HG02798 (cell line): Measurements from ENCODE around the gene PRUNE1.

Experiments used
- ATAC-seq: cut with Tn5 transposase; IDR thresholded peaks from one replicate; pipeline ENCODE4 v1.9.1; 2021; ENCODE audit warnings: mild to moderate bottlenecking; ENCODE audit not compliant: unreplicated experiment, poor library complexity

PRUNE1 gene

DNA sequence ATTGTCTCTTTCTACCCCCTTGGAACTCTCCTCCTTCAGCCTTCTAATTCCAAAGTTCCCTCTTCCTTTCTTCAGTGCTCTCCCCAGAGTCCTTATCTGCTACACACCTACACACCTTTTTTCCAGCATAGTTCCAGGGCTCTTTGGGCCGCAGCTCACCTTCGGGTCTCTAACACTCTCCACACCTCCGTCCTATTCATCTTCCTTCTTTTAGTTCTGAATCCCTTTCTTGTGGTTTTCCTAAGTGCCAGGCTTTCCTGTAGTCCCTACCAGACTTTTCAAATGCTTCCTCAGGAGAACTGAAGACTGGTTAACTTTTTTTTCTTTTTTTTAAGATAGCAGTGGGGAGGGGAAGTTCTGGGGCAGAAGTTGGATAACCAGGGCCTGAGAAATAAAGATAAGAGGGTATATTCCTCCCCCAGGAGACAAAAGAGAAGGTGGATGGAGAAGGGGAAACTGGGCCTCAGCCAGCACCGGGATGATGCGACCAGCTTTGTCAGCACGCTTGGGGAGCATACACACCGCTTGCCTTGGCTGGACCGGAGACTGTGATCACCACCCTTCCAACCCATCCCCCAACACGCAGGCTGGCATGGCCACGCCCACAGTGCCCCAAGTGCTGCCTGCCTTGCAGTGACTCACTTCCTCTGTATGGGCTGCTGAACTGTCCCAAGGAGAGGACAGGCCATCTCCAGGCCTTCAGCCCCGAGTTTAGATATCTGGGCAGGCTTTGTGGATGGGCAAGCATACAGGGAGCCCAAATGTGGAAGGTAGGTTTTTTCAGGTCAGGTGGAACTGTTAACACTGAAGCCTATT is 31.2 kb upstream of the PRUNE1 start:
- no peak for ATAC-seq

DNA sequence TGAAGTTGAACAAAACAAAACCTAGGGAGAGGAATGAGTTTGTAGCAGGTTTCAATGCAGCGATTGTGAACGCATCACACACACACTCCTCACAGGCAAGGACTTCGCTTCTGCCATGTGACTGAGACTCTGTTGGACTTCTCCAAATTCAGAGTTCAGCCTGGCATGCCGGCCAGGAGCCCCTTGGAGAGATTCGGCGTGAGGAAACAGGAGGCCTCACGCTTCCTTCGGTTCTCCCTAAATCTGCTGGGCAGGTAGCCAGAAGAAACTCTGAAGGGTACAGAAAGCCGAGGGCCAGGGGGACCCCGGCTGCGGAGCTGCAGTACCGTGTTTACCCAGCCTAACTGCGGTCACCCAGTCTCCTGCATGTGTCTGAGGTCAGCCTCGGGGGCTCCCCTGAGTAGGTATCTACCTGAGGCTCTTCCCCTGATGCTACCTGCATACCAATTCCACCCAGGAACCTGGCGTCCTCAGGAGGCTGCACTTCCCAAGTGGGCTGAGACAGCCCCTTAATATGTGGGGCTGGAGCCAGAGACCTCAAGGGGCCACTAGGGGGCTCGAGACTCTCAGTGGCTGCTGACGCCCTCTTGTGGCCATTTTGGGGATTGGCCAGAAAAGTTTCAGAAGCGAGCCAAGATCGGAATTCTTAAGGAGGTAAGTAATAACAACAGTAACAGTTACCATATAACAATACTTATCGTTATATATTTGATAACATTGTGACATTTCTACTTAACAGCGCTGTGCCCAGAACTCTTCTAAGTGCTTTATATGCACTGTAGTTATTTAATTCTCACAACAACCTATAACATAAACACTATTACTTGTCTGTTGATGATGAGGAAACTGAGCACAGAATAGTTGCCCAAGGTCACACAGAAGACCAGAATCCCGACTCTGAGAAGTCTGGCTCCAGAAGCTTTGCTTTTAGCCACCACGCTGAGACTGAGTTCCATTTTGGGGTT is 28.9 kb upstream of the PRUNE1 start:
- peak; percentile 41 for ATAC-seq

DNA sequence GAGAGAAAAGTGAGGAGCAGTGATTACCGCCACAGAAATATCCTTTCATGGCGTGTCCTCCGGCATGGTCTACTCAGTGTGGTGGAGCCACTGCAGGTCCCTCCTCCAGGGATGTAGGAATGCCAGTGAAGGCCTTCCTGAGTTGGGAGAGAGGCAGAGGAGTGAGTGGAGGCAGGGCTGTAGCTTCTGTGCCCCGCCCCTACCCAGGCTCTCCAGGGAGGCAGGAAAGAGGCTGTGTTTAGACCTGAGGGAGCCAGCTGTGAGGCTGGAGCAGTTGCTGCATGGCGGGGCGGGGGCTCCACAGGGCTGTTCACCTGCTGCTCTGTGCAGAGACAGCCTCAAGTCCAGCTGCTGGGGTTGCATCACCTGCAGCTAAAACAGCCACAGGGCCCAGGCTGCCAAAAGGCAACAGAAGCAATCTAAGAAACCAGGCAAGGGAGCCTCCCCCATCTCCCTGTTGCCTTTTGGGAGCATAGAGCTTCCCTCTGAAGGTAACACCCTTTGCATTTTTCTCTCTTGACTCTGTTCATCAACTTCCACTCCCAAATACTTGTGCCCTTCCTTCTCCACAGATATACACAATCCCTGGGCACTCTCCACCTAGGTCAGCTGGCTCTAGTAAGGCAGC is 27.0 kb upstream of the PRUNE1 start:
- ATAC-seq, result no peak

DNA sequence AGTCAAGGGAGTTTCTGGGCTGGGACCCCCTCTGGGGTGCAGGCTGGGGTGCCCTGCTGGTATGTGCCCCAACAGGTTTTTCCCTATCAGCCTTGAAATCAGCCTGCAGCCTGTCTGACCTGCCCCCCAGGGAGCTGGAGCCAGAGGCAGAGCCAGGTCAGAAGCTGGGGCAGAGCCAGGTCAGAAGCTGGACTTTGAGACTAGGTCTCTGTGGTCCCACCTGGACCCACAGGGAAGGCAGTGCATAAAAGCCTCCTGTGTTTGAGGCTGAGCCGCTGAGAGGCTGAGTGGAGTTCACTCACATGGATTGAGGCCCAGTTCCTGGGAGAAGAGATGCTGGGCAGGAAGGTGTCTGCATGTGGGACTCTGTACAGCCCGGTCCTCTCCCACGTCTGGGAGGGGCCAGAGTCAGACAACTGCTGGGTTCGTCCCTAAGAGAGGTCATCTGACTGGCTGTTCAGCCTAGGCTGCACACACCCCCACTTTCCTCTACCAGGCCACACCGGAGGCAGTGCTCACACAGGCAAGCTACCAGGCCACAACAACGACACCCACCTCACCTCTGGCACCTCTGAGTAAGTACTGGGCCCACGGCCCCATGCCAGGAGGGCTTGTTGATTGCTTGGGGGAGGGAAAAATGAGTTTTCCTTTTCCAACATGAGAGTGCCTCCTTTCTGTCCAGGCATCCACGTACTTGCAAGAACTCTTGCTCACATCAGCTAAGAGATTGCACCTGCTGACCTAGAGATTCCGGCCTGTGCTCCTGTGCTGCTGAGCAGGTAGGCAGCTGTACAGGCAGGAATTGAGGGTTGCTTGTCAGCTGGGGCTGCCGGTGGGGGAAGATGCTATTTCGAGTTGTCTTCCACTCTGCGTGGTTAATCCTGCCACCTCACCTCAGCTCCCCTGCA is 26.2 kb upstream of the PRUNE1 start, which contains the start of gene ANXA9:
TSS of gene ANXA9 (plus strand) at position 488 of the 908 bp plus-strand sequence. CDS start 814 bp downstream, outside the sequence.
- ATAC-seq, result no peak

DNA sequence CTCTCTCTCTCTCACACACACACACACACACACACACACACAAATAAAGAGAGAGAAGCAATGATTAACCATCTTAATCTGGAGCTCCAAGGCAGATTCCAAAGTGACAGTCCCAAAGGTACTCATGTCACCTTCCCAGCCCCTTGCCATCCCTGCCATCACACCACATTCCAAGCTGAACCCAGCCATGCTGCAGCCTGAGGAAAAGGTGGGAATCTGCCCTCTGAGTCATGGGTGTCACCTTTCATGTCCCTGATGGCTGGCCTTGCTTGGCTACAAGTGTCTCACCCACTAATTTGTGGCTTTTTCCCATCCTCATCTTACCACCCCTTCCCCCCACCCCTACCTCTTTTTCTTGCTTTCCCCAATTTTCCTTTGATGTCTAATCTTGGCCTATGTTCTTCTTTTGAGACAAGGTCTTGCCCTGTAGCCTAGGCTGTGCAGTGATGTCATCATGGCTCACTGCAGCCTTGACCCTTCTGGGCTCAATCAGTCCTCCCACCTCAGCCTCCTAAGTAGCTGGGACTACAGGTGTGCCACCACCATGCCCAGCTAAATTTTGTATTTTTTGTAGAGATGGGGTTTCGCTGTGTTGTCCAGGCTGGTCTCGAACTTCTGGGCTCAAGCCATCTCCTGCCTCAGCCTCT is 22.9 kb upstream of the PRUNE1 start:
- no peak for ATAC-seq

DNA sequence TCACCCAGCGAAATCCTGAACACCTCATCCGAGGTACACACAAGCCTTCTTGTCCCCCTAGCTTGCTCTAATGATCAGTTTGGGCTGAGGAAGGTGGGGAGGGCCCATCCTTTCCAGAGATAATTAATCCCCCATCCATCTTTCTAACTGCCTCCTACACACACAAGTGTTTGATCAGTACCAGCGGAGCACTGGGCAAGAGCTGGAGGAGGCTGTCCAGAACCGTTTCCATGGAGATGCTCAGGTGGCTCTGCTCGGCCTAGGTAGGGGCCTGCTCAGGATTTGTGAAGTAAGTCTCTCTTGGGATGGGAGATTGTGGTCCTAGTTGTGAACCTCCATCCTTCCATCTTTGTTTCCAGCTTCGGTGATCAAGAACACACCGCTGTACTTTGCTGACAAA is 20.3 kb upstream of the PRUNE1 start:
- no peak for ATAC-seq

DNA sequence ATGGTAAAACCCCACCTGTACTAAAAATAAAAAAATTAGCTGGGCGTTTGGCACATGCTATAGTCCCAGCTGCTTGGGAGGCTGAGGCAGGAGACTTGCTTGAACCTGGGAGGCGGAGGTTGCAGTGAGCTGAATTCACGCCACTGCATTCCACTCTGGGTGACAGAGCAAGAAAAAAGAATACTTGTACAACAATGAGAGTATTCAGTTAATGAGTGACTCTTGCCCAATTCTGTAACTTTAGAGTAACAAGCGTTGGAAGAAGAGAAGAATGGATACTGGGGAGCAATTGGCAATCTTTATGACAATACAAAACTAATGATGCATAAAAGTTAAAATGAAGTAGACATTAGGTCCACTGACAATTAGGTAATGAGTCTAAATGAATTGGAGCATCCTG is 15.6 kb upstream of the PRUNE1 start:
- no peak for ATAC-seq

DNA sequence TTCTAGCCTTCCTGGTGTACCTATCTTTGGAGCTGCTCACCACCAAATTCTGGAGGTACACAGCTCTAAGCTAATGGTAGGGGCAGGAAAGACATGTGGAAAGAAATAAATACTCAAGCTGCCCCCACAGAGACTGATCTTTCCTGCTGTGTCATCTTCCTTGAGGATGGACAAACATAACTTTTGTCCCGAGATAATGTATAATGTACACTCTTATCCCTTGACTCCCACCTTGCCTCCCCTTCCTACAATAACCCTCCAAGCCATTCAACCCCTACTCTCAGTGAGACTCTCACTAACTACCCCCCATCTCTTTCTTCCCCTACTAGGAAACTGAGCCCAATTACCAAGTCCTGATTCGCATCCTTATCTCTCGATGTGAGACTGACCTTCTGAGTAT is 14.0 kb upstream of the PRUNE1 start:
- no peak for ATAC-seq

DNA sequence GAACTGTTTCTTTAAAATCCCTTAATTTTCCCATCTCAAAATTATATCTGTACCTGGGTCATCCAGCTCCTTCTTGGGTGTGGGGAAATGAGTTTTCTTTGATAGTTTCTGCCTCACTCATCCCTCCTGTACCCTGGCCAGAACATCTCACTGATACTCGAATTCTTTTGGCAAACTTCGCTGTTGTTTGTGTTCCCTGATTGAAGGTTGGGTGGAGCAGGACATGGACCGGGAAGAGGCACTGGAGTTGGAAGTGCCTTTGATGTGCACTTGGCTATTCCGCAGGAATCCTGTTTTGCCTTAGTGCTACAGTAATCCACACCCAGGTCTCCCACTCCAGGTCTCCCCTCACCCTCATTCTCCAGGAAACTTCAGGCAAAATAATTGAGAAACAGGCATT is 12.8 kb upstream of the PRUNE1 start:
- ATAC-seq, result no peak

DNA sequence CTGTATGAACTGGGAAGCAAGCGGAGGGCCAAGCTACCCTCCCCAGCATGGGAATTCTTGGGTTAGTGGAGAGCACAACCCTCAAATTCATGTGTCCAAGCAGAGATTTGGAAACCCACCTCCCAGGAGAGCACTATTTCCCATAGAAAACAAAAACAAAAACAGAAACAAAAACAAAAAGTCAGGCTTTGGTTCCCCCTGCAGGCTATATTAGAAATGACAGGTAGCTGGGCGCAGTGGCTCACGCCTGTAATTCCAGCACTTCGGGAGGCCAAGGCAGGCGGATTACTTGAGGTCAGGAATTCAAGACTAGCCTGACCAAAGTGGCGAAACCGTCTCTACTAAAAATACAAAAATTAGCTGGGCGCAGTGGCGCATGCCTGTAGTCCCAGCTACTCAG is 12.4 kb upstream of the PRUNE1 start:
- no peak for ATAC-seq

DNA sequence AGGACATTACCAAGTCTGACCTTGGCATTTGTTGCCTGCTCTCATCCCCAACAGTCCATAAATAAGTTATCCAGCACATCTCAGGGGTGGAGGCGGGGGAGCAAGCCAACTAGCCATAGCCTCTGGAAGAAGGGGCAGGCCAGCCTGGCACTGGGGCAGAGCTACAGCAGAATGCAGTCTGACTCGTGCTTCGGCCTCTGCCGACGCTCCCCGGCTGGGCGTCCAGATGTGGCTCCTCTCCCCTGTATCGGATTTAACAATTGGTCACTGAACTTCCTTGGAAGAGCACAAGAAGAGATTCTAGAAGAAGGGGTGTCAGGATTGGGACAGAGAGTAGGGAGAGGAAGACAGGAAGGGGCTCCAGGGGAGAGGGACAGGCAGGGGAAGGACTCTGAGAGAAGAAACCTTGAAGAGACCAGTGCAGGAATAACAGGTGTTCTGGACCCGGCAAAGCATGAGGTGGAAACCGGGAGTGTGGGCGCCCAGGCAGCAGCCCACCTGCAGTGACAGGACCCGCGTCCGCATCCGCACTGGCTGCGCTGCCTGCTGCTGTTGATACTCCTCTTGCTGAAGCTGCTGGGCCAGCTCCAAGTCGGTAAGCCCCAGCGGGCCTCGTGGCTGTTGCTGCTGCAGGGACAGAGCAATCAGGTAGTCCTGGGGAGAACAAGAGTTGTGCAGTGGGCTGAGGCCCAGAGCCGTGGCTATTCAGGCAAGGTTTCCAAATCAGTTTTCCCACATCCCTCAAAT is 10.9 kb upstream of the PRUNE1 start:
- no peak for ATAC-seq

DNA sequence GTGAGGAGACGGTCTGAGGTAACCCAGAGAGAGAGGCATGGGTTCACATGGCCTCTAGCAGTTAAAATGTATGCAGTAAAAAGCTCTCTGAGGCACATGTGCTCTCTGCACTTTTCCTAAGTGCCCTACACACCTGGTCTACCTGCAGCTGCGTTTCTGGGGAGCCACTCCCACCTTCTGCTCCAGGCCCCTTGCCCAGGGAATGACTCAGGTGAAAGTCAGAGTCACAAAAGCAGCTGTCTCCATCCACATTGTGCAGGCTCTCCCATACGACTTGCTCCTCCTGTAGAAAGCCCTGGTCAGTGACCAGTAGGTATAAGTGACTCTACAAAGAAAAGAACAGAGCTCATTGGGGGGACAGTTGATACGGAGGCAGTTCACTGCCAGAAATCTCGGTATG is 10.3 kb upstream of the PRUNE1 start:
- ATAC-seq, result no peak

DNA sequence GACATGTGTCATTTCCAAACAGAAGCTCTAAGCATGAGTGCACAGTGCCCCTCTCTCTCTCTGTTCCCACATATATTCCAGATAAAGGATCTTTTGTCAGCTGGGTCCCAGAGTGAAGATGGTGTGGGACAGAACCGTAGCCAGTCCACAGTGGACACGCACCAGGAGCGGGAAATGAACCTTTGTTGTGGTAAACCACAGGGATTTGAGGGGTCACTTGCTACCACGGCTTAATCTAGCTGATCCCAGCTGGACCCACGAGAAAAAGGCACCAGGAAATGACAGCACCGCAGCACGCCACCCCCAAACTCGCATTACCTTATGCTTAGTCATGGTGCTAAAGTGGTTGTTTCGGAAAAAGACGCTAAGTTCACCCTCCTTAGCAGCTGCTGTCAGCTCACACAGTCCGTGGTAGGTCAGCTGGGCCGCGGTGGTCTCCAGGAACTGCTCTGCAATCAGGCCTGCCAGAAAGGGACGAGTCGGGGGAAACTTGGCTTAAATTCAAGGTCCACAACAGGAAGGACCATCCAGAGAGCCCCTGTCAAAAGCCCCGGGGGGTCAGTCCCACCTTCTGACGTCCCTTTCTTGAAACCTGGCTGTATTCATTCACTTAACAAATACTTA is 9.1 kb upstream of the PRUNE1 start:
- no peak for ATAC-seq

DNA sequence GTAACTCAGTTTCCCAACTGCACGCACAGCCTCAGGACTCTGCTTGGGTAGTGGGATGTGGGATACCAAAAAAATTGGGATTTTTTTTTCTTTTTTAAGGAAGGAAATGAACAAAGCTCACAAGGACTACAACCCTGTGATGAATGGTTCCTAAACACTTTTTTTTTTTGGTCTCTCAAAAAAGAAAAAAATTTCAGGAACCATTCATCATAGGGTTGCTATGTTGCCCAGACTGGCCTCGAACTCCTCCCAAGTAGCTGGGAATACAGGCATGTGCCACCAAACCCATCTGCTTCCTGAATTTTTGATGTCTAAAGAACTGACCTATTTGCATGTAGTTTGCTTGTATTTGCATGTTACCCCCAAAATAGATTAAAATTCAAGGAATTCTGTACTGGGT is 8.3 kb upstream of the PRUNE1 start:
- ATAC-seq, result no peak

DNA sequence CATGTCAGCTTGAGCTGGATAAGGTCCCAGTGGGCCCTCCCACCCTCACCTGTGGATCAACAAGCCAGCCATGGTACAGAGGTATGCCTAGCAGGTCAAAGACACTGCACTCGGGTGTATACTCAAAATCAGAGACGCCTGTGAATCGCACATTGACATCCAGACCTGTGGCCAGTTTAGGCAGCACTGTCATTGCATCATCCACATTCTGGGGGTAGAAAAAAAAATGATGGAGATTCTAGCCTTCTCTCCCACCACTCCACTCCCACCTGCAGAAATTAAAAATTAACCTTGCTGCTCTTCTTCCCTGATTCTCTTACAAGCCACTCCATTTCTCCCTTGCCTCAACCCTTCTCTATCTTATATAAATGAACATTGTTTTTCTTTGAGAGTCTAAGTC is 7.8 kb upstream of the PRUNE1 start:
- no peak for ATAC-seq

DNA sequence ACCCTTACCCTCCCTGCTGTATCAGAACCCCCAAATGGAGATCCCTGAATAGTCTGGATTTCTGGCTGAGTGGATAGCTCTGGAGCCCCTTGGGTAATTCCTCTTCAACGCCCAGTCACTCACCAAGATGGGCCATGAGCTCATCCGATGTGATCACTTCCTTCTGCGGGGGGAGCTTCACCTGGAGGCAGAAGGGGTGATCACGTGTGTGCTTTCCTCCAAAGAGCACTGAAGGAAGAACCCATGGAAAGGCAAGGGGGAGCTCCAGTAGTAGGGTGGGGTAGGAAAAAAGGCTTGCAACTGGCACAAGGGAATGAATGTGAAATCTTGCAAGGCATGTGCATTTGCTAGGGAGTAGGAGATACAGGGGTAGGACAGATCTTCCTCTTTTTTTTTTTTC is 6.6 kb upstream of the PRUNE1 start:
- no peak for ATAC-seq

DNA sequence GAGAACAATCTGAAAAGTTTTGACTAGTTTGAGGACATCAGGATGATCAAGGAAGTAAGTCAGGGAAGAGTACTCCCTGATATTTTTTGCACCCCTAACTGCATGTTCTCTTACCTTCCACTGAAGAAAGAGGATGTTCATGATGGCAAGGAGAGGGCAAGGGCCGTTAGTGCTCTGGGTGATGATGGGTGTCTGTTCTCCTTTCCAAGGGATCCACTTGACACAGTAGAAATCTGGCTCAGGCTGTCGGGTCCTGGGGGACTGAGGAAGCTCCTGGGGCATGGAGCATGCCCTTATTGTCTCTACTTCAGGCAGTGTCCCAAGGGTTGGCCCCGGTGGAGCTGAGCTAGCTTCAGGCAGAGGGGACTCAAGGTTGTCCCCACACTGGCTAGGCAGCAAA is 6.2 kb upstream of the PRUNE1 start:
- no peak for ATAC-seq

DNA sequence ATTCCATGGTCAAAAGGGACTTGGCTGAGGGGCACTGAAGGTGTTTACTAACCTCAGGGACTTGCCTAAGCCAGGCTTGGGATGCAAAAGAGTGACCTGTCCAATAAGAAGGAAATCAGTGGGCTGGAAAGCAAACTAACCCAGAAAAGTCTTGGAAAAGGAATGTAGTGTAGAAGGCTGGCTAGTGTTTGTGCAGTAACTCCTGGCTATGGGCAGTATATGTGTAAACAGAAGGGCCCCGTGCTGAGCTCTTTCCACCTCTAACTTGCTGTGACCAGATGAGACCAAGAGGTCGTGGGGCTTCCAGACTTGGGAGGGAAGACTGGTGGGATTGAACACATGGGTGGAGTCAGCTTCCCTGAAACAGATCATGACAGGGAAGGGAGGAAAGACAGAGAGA is 5.6 kb upstream of the PRUNE1 start:
- ATAC-seq, result no peak
